HG03196 (cell line): Measurements from ENCODE around the gene PRSS56.
"Not testable (repeated sequence)": the region's sequence is repeated elsewhere in the genome, so short reads cannot be mapped to it uniquely, and the experiment has no call there.

ENCODE experiments used
- ATAC-seq: cut with Tn5 transposase; IDR thresholded peaks from one replicate; pipeline ENCODE4 v1.9.1; 2021; ENCODE audit not compliant: unreplicated experiment

PRSS56 gene

GRCh38 chr2:232524771-232525170, 4.6 kb downstream of the PRSS56 start:
- ATAC-seq: no peak

DNA sequence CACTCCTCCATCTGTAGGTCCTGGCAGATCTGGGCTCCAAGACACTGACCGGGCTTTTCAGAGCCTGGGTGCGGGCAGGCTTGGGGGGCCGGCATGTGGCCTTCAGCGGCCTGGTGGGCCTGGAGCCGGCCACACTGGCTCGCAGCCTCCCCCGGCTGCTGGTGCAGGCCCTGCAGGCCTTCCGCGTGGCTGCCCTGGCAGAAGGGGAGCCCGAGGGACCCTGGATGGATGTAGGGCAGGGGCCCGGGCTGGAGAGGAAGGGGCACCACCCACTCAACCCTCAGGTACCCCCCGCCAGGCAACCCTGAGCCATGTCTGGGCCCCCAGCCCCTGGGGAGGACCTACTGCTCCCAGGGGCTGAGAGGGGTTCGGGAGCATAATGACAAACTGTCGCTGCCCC, 5.0 kb downstream of the PRSS56 start:
- ATAC-seq: no peak

GRCh38 chr2:232525791-232526371, 5.7 kb downstream of the PRSS56 start, which contains the start of gene CHRND:
CHRND (plus strand) TSS chr2:232526160; CDS start chr2:232526216, 56 bp downstream.
- no peak for ATAC-seq

- ATAC-seq: no peak
These were observed 6.3 kb downstream of the PRSS56 start for GRCh38 chr2:232526372-232526941.

GRCh38 chr2:232527905-232528470, 7.8 kb downstream of the PRSS56 start:
- ATAC-seq: no peak

DNA sequence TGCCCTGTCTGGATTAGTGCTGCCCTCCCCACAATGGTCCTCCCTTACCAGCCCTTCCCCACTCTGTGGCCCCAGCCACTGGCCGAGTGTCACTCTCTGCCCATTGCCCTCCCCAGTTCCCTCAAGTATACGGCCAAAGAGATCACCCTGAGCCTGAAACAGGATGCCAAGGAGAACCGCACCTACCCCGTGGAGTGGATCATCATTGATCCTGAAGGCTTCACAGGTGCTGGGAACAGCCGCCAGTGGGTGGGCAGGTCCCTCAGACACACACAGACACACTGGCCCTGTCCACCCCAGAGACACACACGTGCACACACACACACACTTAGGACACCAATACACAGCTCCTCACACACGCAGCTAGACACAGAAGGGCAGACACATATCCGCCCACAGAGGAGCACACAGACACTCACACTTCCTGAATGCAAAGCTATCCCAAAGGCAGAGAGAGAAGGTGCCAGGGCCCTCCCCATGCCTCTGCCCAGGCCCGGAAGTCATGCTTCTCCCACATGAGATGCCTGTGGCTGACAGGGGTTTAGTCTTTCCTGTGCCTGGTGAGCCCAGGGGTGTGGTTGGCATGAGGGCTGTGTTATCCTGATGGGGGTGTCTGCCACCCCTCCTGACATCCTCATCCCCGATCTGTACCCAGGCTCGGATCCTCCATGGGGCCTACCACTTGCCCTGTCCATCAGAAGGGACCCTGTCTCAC, 8.7 kb downstream of the PRSS56 start:
- ATAC-seq: no peak

GRCh38 chr2:232529806-232530547, 9.8 kb downstream of the PRSS56 start:
- ATAC-seq: no peak

GRCh38 chr2:232530626-232531260, 10.6 kb downstream of the PRSS56 start:
- no peak for ATAC-seq

GRCh38 chr2:232532419-232532818, 12.2 kb downstream of the PRSS56 start:
- no peak for ATAC-seq

GRCh38 chr2:232532821-232533220, 12.6 kb downstream of the PRSS56 start:
- ATAC-seq: not testable (repeated sequence)

- ATAC-seq: no peak
These were observed 13.9 kb downstream of the PRSS56 start for GRCh38 chr2:232533944-232534710.

DNA sequence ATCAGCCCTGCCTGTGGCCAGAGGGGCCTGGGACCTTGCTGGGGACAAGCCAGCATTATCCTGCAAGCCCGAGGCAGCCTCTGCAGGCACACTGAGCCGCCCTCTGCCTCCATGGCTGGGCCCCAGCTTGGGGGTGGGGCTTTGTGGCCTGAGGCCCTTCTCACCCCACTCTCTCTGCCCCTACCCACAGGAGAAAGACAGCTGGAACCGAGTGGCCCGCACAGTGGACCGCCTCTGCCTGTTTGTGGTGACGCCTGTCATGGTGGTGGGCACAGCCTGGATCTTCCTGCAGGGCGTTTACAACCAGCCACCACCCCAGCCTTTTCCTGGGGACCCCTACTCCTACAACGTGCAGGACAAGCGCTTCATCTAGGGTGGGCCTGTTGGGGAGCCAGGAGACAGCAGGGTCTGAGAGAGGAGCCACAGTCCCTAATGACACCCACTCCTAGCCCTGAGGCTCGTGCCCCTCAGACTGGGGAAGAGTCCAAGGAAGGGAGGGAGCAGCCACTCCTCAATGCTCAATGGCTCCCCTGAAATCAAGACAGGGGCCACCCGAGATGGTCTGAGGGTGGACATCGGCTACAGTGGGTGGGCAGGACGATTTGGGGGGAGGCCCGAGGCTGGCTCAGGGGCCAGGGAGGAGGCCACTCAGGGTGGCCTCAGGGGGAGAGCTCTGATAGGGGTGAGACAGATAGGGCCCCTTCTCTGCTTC, 14.9 kb downstream of the PRSS56 start:
- ATAC-seq: no peak

- no peak for ATAC-seq
These were observed 15.8 kb downstream of the PRSS56 start for GRCh38 chr2:232535761-232536530.

DNA sequence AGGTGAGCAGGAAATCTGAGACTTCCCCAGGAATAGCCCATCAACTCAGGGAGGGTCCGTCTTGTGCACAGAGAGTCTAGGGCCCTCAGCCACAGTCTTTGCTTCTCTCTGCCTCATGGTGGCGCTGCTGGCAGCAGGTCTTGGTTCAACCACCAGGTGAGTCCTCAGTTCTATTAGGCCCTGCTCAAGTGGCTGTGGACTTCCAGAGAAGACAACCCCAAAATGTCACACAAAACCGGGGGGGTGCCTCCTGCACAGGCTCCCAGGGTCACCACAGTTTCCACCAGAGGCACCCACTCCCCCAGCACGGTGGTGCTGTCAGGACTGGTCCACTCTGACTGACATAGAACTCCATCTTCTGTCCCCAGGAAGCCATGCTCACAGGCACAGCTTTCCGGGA, 16.9 kb downstream of the PRSS56 start:
- no peak for ATAC-seq

DNA sequence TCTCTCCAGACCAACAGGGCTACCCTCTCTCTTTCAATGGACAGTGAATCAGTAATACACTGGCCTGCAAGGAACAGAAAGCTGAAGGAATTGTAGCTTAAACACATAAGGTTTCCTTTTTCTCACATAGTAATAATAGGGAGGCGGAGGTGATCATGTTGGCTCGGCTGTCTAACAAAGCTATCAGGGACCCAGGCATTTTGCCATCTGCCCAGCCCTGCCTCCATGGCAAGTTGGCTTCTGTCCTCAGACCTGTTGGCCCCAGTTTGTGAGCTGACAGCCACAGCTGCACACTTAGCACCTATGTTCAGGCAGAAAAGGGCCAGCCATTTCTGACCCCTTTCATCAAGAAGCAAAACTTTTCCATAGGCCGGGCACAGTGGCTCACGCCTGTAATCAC, 17.3 kb downstream of the PRSS56 start:
- ATAC-seq: no peak

DNA sequence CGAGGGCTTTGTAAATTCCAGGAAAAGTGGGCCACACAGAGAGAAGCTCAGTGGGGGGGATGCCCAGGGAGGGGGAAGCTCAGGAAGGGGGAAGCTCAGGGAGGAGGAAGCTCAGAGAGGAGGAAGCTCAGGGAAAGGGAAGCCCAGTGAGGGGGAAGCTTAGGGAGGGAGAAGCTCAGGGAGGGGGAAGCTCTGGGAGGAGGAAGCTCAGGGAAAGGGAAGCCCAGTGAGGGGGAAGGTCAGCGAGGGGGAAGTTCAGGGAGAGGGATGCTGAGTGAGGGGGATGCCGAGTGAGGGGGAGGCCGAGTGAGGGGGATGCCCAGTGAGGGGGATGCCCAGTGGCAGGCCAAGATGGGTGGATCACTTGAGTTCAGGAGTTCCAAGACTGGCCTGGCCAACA, 18.5 kb downstream of the PRSS56 start:
- no peak for ATAC-seq

DNA sequence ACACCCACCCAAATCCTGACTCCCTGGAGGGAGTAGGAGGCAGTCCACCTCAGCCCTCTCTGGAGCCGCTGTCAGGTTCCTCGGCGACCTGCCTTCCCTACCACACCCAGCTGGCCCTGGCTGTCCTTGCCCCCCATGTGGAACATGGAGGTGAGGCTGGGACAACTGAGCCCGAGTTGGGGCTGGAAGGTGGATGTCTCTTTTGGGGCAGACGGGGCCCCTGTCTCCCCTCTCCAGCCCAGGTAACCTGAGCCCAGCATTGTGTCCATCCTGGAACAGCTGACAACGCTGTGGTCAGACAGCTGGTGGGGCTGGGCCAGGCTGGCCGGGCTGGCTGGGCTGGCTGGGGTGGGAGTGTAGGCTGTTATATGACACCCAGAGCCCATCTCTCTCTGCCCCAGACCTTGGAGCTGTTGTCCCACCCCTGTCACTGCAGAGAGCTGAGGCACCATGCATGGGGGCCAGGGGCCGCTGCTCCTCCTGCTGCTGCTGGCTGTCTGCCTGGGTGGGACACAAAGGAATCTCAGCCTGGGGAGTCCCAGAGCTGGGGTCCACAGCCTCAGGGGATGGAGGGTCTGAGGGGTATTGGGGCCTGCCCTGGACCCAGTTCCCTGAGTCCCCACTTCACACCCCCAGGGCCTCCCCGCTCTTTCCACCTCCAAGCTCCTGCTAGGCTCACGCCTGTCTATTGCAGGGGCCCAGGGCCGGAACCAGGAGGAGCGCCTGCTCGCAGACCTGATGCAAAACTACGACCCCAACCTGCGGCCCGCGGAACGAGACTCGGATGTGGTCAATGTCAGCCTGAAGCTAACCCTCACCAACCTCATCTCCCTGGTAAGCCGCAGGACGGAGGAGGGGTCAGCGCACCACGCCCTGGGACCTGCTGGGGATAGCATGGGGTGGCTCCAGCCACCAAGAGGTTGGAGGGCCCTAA, 19.4 kb downstream of the PRSS56 start, which contains the start of gene CHRNG:
TSS of gene CHRNG (plus strand) at position 395 of the 934 bp plus-strand sequence. CDS start at position 451, 56 bp downstream.
- no peak for ATAC-seq
